Measurements from ENCODE around the gene MAGI1. TPM values are rescaled to one million over a fixed set of nuclear protein-coding genes. Genes with fewer than 3 reads are reported as not detected.

MAGI1 gene
- total and polyA plus RNA-seq, 2 donors (not counting 1 experiment from before 2014, with no cell fraction given), result 15.7 to 23.7 TPM

DNA sequence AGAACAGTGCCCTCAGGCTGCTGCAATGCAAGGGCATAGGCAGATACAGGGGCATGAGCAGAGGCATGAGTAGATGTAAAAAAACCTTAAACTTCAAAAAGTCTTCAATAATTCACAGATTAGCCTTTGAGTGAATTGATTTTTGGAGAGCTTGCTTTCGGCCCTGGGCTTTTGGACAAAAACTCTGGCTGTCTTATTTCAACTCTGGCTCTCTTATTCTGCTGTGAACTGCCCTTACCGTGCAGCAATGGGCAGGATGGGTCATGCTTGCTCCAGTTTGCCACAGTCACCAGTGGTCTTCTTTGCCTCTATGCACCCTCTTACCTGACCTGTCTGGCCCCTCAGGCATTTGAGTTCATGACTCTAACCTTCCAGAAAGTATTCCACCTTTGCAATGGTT, 555.7 kb downstream of the MAGI1 start:
- H3K79me2 ChIP-seq (ENCODE audit: control insufficient read depth, insufficient read depth, low read length), result no peaks in the 10 kb centered on the region
- no peaks in the 10 kb centered on the region for H4K20me1 ChIP-seq (ENCODE audit: control insufficient read depth, extremely low read depth, insufficient read depth, low read length)
- H3K9me3 ChIP-seq (ENCODE audit: control insufficient read depth, insufficient read depth, low read depth, low read length), result no peaks in the 10 kb centered on the region
- no peaks in the 10 kb centered on the region for H3K27me3 ChIP-seq (ENCODE audit: control insufficient read depth, insufficient read depth, low read length)
- no peak overlapping the region for H3K27ac ChIP-seq (ENCODE audit: insufficient read depth, low read length)
- no peak overlapping the region for H3K4me2 ChIP-seq (ENCODE audit: extremely low read depth, insufficient read depth, low read length)
- H3K36me3 ChIP-seq (ENCODE audit: control insufficient read depth, insufficient read depth, low read length), result no peaks in the 10 kb centered on the region
- H3K9ac ChIP-seq (ENCODE audit: insufficient read depth, low read length), result no peak overlapping the region
- H3K4me1 ChIP-seq (ENCODE audit: control insufficient read depth, extremely low read depth, insufficient read depth, low read length), result no peaks in the 10 kb centered on the region
- no peak overlapping the region for H2AFZ ChIP-seq (ENCODE audit: low read length)
- no peak for DNase-seq (ENCODE audit: low read depth in 2 of 2)
- no peak for TF ChIP-seq EZH2 (IDR thresholded peaks at IDR 0.05; ENCODE audit: low read length, missing control alignments)
- TF ChIP-seq, protein P1, sequence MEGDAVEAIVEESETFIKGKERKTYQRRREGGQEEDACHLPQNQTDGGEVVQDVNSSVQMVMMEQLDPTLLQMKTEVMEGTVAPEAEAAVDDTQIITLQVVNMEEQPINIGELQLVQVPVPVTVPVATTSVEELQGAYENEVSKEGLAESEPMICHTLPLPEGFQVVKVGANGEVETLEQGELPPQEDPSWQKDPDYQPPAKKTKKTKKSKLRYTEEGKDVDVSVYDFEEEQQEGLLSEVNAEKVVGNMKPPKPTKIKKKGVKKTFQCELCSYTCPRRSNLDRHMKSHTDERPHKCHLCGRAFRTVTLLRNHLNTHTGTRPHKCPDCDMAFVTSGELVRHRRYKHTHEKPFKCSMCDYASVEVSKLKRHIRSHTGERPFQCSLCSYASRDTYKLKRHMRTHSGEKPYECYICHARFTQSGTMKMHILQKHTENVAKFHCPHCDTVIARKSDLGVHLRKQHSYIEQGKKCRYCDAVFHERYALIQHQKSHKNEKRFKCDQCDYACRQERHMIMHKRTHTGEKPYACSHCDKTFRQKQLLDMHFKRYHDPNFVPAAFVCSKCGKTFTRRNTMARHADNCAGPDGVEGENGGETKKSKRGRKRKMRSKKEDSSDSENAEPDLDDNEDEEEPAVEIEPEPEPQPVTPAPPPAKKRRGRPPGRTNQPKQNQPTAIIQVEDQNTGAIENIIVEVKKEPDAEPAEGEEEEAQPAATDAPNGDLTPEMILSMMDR (conservative IDR thresholded peaks at IDR 0.05 in 1 of 2, IDR thresholded peaks at IDR 0.05 in 1 of 2; ENCODE audit: low read depth in 1 of 2, low read length in 2 of 2), result no peak
- H3K4me3 ChIP-seq (replicated peaks in 1 of 4; ENCODE audit: control extremely low read depth in 1 of 4, insufficient read depth in 1 of 4, low read depth in 3 of 4, low read length in 4 of 4), result no peak overlapping the region

DNA sequence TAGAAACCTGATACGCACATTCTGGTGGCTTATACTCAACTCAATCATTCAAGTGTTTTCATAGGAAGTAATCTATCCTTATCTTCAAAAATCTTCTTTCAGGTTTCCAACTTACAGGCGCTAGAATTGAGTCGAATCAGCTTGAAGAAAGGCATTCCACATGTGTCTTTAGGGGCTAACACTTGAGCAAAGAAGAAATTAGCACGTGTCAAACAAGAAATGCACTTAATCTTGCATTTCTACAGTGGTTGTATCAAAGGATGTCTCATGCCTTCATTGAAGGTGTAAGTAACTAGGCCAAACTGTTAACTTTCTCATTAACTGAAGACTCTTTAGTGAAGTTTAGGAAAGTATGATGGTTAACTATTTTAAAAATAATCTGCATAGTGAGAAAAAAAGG, 557.6 kb downstream of the MAGI1 start:
- no peaks in the 10 kb centered on the region for H4K20me1 ChIP-seq (ENCODE audit: control insufficient read depth, extremely low read depth, insufficient read depth, low read length)
- TF ChIP-seq, protein P1 (conservative IDR thresholded peaks at IDR 0.05 in 1 of 2, IDR thresholded peaks at IDR 0.05 in 1 of 2; ENCODE audit: low read depth in 1 of 2, low read length in 2 of 2), result no peak
- no peak for TF ChIP-seq EZH2 (IDR thresholded peaks at IDR 0.05; ENCODE audit: low read length, missing control alignments)
- DNase-seq (ENCODE audit: low read depth in 2 of 2), result no peak
- no peak overlapping the region for H3K4me2 ChIP-seq (ENCODE audit: extremely low read depth, insufficient read depth, low read length)
- no peak overlapping the region for H3K27ac ChIP-seq (ENCODE audit: insufficient read depth, low read length)
- H3K4me1 ChIP-seq (ENCODE audit: control insufficient read depth, extremely low read depth, insufficient read depth, low read length), result no peaks in the 10 kb centered on the region
- H3K36me3 ChIP-seq (ENCODE audit: control insufficient read depth, insufficient read depth, low read length), result no peaks in the 10 kb centered on the region
- no peak overlapping the region for H3K4me3 ChIP-seq (replicated peaks in 1 of 4; ENCODE audit: control extremely low read depth in 1 of 4, insufficient read depth in 1 of 4, low read depth in 3 of 4, low read length in 4 of 4)
- H3K27me3 ChIP-seq (ENCODE audit: control insufficient read depth, insufficient read depth, low read length), result no peaks in the 10 kb centered on the region
- no peak overlapping the region for H2AFZ ChIP-seq (ENCODE audit: low read length)
- H3K9ac ChIP-seq (ENCODE audit: insufficient read depth, low read length), result no peak overlapping the region
- no peaks in the 10 kb centered on the region for H3K9me3 ChIP-seq (ENCODE audit: control insufficient read depth, insufficient read depth, low read depth, low read length)
- H3K79me2 ChIP-seq (ENCODE audit: control insufficient read depth, insufficient read depth, low read length), result no peaks in the 10 kb centered on the region

DNA sequence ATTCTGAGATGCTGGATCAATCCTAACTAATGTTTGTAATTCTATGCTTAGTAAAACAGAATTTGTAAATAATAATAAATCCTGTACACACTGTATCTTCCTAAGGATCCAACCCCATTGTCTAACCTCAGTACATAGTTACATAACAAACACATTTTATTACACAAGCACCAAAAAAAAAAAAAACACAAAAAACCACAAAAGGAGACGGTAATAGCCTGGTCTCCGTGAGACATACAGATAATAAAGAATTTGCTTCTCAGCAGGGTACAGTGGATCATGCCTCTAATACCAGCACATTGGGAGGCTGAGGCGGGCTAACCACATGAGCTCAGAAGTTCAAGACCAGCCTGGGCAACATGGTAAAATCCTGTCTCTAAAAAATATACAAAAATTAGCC, 558.7 kb downstream of the MAGI1 start:
- TF ChIP-seq, protein P1 (conservative IDR thresholded peaks at IDR 0.05 in 1 of 2, IDR thresholded peaks at IDR 0.05 in 1 of 2; ENCODE audit: low read depth in 1 of 2, low read length in 2 of 2), result no peak
- TF ChIP-seq EZH2 (IDR thresholded peaks at IDR 0.05; ENCODE audit: low read length, missing control alignments), result no peak
- Histone ChIP-seq H3K9me3 (ENCODE audit: control insufficient read depth, insufficient read depth, low read depth, low read length) (no peaks in the 10 kb centered on the region), H3K36me3 (ENCODE audit: control insufficient read depth, insufficient read depth, low read length) (no peaks in the 10 kb centered on the region), H4K20me1 (ENCODE audit: control insufficient read depth, extremely low read depth, insufficient read depth, low read length) (no peaks in the 10 kb centered on the region), H3K79me2 (ENCODE audit: control insufficient read depth, insufficient read depth, low read length) (no peaks in the 10 kb centered on the region), H3K4me1 (ENCODE audit: control insufficient read depth, extremely low read depth, insufficient read depth, low read length) (no peaks in the 10 kb centered on the region), H2AFZ (ENCODE audit: low read length) (no peak overlapping the region), H3K27ac (ENCODE audit: insufficient read depth, low read length) (no peak overlapping the region), H3K4me3 (replicated peaks in 1 of 4; ENCODE audit: control extremely low read depth in 1 of 4, insufficient read depth in 1 of 4, low read depth in 3 of 4, low read length in 4 of 4) (no peak overlapping the region), H3K4me2 (ENCODE audit: extremely low read depth, insufficient read depth, low read length) (no peak overlapping the region), H3K27me3 (ENCODE audit: control insufficient read depth, insufficient read depth, low read length) (no peaks in the 10 kb centered on the region), H3K9ac (ENCODE audit: insufficient read depth, low read length) (no peak overlapping the region)
- peak; percentile 4 to 5 for DNase-seq (ENCODE audit: low read depth in 2 of 2)
